NCI-H1105 treated with DMSO at 0.1 percent for 48 hours (cell line): ENCODE measurements around the gene RAP2B.
"Not testable (repeated sequence)": the region's sequence is repeated elsewhere in the genome, so short reads cannot be mapped to it uniquely, and the experiment has no call there.

Experiments used
- DNase-seq: peaks from one replicate; lab custom pipeline; 2025; lab: John Stamatoyannopoulos, UW

The RAP2B gene

DNA sequence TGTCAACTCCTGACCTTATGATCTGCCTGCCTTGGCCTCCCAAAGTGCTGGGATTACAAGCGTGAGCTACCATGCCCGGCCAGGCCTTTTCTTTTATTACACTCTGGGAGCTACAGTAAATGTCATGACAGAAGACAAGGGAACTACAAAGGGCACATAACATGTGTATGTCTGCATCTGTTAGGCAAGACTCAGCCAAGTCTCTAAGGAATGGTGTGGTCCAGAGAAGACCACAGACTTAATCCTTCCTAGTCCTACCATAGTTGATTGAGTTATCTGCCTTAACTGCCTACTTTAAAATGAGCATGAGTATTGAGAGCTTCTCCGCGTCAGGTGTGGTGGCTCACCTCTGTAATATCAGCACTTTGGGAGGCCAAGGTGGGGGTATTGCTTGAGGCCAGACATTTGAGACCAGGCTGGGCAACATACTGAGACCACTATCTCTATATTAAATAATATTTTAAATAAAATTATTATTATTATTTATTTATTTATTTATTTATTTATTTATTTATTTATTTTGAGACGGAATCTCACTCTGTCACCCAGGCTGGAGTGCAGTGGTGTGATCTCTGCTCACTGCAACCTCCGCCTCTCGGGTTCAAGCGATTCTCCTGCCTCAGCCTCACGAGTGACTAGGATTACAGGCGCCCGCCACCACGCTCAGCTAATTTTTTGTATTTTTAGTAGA lies 31.9 kb downstream of the RAP2B start:
- not testable (repeated sequence) for DNase-seq

DNA sequence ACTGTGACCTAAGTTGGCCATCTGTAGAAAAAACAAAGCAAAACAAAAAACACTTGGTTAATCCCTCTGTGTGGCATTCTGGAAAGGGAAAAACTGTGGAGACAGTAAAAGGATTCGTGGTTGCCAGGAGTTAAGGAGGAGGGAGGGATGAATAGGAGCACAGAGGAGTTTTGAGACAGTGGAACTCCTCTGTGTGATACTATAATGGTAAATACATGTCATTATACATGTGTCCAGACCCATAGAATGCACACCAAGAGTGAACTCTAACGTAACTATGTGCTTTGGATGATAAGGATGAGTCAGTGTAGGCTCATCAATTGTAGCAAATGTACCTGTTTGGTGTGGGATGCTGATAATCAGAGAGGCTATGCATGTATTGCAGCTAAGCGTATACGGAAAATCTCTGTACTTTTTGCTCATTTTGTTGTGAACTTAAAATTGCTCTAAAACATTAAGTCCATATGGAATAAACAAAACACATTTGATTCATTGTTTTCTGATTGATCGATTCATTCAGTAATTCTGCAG lies 33.4 kb downstream of the RAP2B start:
- DNase-seq = no peak

DNA sequence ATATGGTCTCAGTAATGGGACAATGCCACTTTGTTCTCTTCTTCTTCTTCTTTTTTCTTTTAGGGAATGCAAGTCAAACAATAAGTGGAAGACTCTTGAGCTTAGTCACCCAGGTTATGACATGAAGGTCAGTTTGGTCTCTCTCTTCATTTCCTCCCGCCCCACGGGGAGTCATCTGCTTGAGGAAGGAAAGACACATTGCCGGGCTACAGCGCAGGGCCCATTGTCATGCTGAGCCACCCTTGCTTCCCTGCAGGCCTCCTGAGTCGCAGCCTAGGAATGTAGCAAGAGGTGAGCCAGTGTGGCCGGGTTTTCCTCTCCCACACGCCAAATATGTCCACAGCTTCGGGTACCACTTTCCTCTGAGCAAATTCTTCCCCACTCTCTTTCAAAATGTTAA lies 47.6 kb downstream of the RAP2B start:
- no peak for DNase-seq

DNA sequence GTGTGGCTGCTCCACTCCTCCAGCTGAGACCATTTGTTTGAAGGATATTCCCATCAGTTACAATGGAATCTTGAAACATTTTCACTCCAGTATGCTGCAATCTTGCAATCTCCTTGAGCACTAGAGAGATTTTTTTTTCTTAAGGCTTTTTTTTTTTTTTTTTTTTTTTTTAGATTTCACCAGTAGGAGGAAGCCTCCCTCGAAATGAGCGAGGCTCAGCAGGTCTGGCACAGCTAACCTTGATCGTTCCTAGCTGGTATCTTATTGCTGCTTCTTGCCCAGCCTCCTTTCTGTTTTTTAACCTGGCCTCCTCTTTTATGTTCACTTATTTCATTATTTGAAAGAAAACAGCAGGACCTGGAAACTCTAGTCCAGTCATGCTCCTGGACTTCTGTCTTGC lies 48.1 kb downstream of the RAP2B start:
- DNase-seq = no peak

- no peak for DNase-seq
Observed at GRCh38 chr3:153210660-153211059, 48.6 kb downstream of the RAP2B start.

GRCh38 chr3:153215497-153215896 lies 53.5 kb downstream of the RAP2B start:
- no peak for DNase-seq

DNA sequence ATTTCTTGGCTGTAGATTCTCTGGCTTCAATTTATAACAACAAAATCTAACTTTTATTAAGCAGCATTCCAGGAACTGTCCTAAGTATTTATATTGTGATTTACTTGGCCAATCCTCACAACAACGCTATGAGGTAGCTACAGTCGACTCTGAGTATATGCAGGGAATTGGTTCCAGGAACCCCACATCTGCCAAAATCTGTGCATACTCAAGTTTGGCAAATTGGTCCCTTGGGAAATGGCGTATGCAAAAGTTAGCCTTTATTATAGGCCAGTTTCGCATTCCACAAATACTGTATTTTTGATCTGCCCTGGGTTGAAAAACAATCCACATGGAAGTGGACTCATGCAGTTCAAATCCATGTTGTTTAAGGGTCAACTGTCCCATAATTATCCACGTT lies 53.9 kb downstream of the RAP2B start:
- no peak for DNase-seq

- no peak for DNase-seq
Observed at GRCh38 chr3:153216928-153217327, 54.9 kb downstream of the RAP2B start.

GRCh38 chr3:153219146-153219545 lies 57.1 kb downstream of the RAP2B start:
- DNase-seq = no peak
